GM19452 (cell line): ENCODE results near the gene CLEC4F.

Source experiments
- ATAC-seq: cut with Tn5 transposase; IDR thresholded peaks from one replicate; pipeline ENCODE4 v1.9.1; 2021; ENCODE audit not compliant: unreplicated experiment

The CLEC4F gene

GRCh38 chr2:70820499-70820898, at the start of gene CLEC4F:
Gene CLEC4F (minus strand): TSS chr2:70820599. CDS start chr2:70820523, 76 bp downstream.
- ATAC-seq, result no peak

GRCh38 chr2:70868970-70869369, 48.6 kb upstream of the CLEC4F start:
- no peak for ATAC-seq

- ATAC-seq, result no peak
Observed at GRCh38 chr2:70861777-70862625, 41.6 kb upstream of the CLEC4F start.

- ATAC-seq, result no peak
Observed at GRCh38 chr2:70855667-70856066, 35.3 kb upstream of the CLEC4F start.

GRCh38 chr2:70854411-70854810, 34.0 kb upstream of the CLEC4F start:
- no peak for ATAC-seq

GRCh38 chr2:70852824-70853223, 32.4 kb upstream of the CLEC4F start:
- ATAC-seq, result no peak

GRCh38 chr2:70851704-70852103, 31.3 kb upstream of the CLEC4F start:
- ATAC-seq, result peak; percentile 83

GRCh38 chr2:70850925-70851324, 30.5 kb upstream of the CLEC4F start:
- no peak for ATAC-seq

- no peak for ATAC-seq
Observed at GRCh38 chr2:70842401-70842800, 22.0 kb upstream of the CLEC4F start.

- no peak for ATAC-seq
Observed at GRCh38 chr2:70837980-70838925, 17.9 kb upstream of the CLEC4F start.

GRCh38 chr2:70835643-70836042, 15.2 kb upstream of the CLEC4F start, which contains the start of gene CD207:
Gene CD207 (minus strand): TSS chr2:70835816. CDS start chr2:70835776, 40 bp downstream.
- no peak for ATAC-seq

GRCh38 chr2:70834881-70835280, 14.5 kb upstream of the CLEC4F start:
- ATAC-seq, result no peak

GRCh38 chr2:70834106-70834505, 13.7 kb upstream of the CLEC4F start:
- no peak for ATAC-seq

- ATAC-seq, result no peak
Observed at GRCh38 chr2:70833246-70833645, 12.8 kb upstream of the CLEC4F start.

- ATAC-seq, result no peak
Observed at GRCh38 chr2:70832386-70832785, 12.0 kb upstream of the CLEC4F start.

- no peak for ATAC-seq
Observed at GRCh38 chr2:70831861-70832260, 11.5 kb upstream of the CLEC4F start.

GRCh38 chr2:70830366-70830765, 10.0 kb upstream of the CLEC4F start:
- no peak for ATAC-seq

GRCh38 chr2:70829916-70830315, 9.5 kb upstream of the CLEC4F start:
- no peak for ATAC-seq

- no peak for ATAC-seq
Observed at GRCh38 chr2:70828914-70829824, 8.8 kb upstream of the CLEC4F start.

- ATAC-seq, result no peak
Observed at GRCh38 chr2:70828115-70828514, 7.7 kb upstream of the CLEC4F start.

- ATAC-seq, result no peak
Observed at GRCh38 chr2:70827388-70827787, 7.0 kb upstream of the CLEC4F start.
